IPS DF 19.7 (cell line): ENCODE measurements around the gene BRME1.

ENCODE experiments used
- DNase-seq: peaks from one replicate; pipeline ENCODE4 v3.0.0-alpha.2; 2013; ENCODE audit warnings: low read depth, low spot score

BRME1 gene

DNA sequence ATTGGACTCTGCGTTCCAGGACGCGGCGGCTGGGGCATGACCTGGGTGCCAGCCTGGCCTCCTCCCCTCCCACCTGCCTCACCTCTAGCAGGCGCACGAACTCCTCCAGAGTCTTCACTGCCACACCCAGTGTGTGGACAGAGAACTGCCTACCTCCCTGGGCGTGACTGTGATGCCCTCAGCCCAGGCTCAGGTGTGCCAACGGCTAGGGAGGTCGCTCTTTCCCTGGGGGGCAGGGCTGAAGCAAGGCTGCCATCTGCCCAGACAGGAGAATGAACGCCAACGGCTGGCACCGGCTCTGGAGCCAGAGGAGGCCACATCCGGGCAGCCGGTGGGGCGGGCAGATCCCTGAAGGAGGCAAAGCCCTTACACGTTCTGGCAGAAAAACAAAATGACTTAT is 17.6 kb downstream of the BRME1 start:
- no peak for DNase-seq

DNA sequence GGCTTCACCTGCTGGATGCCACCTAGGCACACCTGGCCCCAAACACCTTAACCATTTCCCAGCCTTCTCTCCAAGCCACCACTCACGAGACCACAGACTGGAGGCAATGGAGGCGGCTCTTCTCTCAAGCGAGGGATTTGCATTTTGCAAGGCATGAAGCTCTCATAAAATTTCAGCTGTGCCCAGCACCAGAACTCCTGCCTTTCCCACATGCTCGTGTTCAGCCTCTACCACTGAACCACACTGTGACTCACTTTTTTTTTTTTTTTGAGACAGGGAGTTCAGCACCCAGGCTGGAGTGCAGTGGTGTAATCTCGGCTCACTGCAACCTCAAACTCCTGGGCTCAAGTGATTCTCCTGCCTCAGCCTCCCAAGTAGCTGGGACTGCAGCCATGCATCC is 18.4 kb downstream of the BRME1 start:
- DNase-seq = no peak

DNA sequence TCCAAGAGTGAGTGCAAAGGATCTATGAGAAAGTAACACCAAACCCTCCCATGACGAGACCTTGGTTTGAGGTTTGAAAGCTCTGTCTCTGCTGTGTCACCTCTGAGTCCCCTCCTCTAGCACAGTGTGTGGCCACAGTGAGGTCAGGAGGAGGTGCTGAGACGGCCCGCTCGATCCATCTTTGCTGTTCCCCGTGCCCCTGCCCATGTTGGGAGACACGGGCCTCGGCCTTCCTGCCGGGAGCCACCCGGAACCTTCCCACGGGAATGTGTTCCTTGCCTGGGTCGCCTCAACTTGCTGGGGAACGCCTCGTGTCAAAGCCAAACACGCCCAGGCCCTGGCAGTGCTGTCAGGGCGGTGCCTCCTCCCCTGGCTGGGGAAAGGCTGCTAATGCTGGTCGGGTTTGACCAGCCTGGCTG is 18.9 kb downstream of the BRME1 start:
- DNase-seq = no peak

DNA sequence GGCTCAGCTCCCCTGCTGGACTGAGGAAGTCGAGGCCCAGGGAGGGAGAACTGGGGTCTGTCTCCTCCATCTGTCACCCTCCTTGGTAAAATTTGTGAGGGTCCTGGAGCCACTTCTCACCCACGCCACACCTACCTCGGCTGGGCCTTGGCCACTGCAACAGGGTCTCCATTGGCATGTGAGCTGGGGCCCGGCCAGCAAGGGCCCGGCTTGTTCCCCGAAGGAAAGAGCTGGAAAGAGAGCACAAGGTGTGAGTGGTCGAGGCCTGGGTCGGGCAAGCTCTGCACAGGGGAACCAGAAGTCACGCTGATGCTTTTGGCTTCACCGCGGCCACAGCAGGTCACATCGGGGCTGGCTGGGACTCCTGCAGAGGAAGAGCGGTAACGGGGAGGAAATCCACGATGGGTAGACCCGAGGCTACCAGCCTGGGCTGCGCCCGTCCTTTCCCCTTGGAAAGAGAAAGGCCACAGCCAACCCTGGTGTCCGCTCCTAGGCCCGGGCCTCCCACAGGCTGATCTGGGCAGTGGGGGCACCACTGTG is 20.0 kb downstream of the BRME1 start:
- DNase-seq = no peak

DNA sequence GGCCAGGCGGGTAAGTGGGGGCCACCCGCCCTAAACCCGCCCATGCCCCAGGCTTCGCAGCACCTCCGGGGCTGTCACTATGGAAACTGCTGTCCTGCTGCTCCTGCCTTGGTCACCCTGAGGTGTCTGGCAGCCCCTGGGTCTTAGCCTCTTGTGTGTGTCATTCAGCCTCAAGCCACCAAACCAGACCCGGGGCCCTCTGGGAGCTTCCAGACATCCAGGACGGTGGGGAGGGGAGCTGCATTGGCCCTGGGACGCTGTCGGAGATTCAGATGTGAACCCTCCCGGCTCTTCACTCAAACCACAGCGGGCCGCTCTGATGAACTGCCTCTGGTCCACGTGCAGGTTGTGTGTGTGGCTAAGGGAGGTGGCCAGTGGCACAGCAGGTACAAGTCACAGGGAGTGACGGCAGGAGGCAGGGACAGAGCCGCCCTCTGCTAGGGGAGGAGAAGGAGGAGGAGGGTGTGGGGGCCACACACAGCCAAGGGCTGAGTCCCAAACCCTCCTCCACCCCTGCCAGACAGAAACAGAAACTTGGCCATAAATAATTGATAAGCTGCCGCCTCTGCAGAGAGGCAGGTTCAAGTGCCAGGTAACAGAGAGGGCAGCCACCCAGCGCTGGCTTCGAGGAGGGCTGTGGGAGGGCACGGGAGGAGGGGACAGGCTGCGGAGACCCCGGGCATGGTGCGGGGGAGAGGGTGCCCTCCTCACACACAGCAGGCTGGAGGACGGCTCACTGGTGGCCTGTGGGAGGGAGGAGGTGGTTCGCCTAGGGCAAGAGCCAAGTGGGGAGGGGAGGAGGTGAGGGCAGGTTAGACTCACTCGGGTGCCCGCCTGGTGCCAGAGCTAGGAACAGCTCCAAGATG is 21.0 kb downstream of the BRME1 start:
- DNase-seq = no peak

DNA sequence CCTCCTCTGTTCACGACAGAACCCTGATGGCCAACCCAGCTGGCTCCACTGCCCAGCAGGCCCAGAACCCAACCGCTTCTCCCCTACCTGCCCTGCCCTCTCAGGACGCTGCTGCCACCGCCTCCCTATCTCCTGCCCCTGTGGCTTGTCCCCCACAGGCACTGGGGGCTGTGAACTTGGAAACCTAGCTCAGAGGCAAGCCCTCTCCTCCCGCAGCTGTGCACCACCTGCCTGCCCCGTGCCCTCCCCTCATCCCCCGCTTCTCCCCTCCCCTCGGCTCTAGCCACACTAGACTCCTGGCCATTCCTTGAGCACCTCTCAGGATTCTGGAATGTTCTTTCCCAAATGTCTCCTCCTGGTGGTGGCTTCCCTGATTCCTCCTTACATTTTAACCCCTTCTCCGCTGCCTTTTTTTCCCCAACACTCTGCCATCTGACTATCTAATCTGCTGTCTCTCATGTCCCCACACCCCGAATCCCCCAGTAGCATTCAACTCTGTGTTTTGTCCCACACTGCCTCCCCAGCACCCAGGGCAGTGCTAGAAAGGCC is 22.3 kb downstream of the BRME1 start:
- DNase-seq = no peak

DNA sequence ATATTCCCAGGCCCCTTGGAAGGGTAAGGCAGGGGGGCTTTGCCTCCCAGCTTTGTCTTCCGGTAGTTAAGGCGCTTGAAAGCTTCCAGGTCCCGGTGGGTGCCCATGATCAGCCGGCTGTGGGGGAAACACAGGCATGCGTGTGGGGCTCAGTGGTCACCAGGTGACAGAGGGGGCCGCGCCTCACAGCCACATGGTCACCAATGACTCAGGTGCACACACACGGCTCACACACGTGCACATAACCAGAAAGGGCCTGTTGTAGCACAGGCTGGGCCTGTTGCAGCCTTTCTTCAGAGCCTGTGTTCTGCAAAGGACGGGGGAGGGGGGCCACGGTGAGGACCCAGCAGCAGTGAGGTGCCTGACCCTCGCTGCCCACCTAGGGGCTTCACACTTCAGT is 23.1 kb downstream of the BRME1 start:
- DNase-seq = no peak

- no peak for DNase-seq
Observed at GRCh38 chr19:13882419-13882795, 23.5 kb downstream of the BRME1 start.

DNA sequence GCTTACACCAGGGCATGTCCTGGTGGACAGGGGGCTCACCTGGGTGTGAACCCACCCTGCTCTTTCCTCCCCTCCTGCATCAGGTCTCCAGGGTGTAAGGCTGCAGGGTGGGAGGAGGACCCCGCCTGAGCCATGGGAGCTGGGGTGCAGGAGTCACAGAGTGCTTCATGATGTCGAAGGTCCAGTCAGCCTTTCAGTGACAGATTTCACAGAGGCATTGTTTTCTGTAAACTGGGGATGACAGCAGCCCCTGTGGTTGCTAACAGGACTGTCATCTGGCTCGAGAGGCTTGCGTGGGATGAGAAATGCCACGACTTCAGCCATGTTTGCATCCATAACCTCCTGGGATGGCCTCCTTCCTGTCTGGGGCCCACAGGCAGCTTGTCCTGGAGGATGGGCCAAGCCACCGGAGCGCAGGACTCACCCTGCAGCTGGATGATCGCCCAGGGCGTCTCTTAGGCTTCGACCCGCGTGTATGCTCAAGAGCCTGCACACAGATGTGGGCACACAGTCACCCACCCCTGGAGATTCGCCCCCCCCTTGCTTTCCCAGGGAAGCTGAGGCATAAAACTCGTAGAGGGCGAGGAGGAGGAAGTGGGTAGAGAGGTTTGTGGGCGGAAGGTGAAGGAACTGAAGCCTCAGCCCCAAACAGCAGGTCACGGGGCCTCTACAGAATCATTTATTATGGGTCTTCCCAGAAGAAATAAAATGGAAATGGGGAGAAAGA is 24.1 kb downstream of the BRME1 start:
- no peak for DNase-seq

GRCh38 chr19:13881251-13881691 is 24.6 kb downstream of the BRME1 start:
- no peak for DNase-seq

GRCh38 chr19:13880059-13881043 is 25.6 kb downstream of the BRME1 start:
- no peak for DNase-seq

DNA sequence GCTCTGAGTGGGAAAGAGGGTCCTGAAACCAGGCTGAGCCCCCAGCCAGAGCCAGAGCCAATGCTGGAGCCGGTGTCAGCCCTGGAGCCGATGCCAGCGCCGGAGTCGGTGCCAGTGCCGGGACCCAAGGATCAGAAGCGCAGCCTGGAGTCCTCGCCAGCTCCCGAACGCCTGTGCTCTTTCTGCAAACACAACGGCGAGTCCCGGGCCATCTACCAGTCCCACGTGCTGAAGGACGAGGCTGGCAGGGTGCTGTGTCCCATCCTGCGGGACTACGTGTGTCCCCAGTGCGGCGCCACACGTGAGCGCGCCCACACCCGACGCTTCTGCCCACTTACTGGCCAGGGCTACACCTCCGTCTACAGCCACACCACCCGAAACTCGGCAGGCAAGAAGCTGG is 28.6 kb downstream of the BRME1 start:
- DNase-seq = no peak

DNA sequence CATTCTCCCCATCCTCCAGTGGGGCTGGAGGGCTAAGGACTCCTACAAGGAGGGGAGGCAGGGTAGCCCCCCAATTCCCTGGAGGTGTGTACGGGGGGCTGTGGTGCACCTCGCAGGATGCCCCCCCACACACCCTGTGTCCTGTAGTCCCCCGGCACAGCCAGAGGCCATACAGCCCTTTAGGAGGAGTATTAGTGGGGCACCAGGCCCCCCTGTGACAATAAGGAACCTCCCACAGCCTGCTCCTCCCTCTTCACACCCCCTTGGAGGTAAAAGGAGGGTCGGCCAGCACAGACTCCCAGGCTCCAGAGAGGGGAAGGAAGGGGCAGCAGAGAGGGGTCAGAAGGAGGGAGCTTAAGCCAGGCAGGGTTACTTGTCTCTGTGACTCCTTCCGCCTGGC is 29.1 kb downstream of the BRME1 start, which contains the start of gene NANOS3:
NANOS3 (plus strand) TSS at position 301 of the 400 bp plus-strand sequence. CDS start 115 bp downstream, outside the sequence.
- DNase-seq = no peak

DNA sequence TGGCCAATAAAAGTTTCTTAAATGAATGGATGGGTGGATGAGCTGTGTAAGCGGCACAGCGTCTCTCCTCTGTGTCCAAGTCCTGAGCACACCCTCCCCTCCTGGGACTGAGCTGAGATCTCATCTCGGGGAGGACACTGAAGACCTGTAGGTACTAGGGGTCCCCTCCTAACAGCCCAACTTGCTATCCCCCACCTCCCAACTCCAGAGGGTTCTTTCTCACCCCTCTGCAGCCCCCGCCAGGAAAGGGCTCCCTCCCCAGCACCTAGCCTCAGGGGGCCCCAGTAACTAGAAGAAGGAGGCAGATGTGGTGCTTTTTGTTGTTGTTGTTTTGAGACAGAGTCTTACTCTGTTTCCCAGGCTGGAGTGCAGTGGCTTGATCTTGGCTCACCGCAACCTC is 30.1 kb downstream of the BRME1 start:
- no peak for DNase-seq

GRCh38 chr19:13873834-13874515 is 31.9 kb downstream of the BRME1 start:
- no peak for DNase-seq

DNA sequence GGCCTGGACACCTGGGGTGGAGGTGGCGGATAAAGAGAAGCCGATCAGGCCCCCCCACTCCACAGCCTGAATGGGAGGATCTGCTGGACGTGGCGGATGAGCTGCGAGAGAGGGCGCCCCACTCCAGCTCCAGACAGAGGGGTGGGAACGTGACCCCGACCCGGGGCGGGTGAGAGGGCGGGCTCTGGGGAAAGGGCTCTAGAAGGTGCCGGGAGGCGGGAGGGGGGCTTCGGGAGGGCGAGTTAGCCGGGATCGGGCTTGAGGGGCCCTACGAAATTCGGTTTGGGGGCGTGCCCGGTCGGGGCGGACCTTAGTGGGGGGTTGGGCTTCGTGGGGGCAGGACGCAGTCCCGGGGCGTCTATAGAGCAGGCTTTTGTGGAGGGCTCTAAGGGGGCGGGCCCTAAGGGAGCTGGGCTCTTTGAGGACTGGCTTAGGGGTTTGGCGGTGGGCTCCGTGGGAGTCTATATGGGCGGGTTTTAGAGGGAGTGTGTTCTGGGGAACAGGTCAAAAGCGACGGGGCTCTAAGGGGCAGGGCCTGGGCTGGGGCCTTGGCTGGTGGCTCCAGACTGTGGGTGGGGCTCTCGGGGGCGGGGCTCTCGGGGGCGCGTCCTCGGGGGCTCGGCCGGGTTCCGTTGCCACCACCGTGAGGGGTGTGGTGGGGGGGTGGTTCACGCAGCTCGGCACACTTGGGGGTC is 33.1 kb downstream of the BRME1 start:
- no peak for DNase-seq

GRCh38 chr19:13872339-13872694 is 33.6 kb downstream of the BRME1 start:
- no peak for DNase-seq

- DNase-seq = no peak
Observed at GRCh38 chr19:13870873-13871272, 35.0 kb downstream of the BRME1 start.

DNA sequence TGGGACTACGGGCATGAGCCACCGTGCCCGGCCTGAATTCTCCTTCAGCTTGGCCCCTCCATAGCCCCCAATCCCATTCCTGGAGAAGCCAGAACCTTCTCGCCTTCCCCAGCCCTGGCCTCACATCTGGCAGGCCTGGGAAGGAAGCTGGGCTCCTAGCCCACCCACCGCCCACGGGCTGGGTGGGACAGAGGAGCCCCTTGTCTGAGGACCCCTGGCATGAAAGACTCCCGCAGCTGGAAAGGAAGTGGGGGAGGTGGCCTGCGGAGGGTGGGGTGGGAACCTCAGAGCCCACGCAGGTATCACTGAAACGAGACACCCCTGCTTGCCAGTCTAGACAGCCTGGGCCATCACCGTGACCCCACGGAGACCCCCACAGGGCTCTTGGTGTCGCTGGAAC is 36.6 kb downstream of the BRME1 start:
- DNase-seq = no peak

DNA sequence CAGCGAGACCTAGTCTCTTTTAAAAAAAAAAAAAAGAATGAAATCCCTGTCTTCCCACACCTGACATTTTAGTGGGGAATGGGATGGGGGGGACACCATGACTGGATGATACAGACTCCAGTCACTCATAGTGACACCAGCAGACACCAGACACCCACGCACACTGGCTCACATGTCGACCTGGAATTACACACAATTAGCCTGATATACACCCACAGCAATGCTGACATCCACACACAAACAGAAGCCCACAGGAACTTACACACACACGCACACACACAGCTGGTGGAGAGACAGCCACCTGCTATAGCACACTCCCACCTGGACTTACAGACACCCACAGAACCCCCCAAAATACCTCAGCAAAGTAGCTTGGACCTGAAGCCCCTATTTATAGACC is 37.3 kb downstream of the BRME1 start:
- no peak for DNase-seq
